Stimulated activated CD8-positive, alpha-beta memory T cell treated with anti-CD3 and anti-CD28 coated beads, Interleukin-4, amount 100 ng/mL, for 48 hours (primary cell): ENCODE results near the gene RHCE.
A peak's percentile ranks its signal among the peaks of the same experiment; 100 is the strongest.
"Not testable (repeated sequence)": the region's sequence is repeated elsewhere in the genome, so short reads cannot be mapped to it uniquely, and the experiment has no call there.

ENCODE experiments used
- DNase-seq: peaks from one replicate; pipeline ENCODE4 v3.0.0-alpha.2; 2020

Gene RHCE

DNA sequence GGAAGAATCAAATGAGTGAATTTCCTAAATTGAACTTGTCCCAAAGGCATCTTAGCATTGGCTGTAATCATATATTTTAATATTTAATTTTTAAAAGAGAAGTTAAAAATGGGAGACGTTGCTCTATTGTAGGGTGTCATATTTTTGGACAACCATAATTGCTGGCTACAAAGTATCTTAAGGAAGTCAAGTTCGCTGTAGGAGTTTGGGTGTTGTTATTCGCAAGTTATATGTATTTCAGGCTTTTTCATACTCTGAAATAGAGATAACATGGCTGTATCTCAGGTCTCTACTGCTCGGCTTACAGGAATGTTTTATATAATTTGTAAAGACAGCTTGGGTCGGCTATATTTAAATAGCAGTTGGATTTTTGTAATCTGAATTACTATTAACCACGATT lies 81.6 kb downstream of the RHCE start:
- no peak for DNase-seq

GRCh38 chr1:25338188-25338981 lies 82.2 kb downstream of the RHCE start, which contains the start of gene TMEM50A:
Gene TMEM50A (plus strand): TSS chr1:25338334. CDS start chr1:25340487, 2,153 bp downstream.
- DNase-seq: peak; percentile 93

DNA sequence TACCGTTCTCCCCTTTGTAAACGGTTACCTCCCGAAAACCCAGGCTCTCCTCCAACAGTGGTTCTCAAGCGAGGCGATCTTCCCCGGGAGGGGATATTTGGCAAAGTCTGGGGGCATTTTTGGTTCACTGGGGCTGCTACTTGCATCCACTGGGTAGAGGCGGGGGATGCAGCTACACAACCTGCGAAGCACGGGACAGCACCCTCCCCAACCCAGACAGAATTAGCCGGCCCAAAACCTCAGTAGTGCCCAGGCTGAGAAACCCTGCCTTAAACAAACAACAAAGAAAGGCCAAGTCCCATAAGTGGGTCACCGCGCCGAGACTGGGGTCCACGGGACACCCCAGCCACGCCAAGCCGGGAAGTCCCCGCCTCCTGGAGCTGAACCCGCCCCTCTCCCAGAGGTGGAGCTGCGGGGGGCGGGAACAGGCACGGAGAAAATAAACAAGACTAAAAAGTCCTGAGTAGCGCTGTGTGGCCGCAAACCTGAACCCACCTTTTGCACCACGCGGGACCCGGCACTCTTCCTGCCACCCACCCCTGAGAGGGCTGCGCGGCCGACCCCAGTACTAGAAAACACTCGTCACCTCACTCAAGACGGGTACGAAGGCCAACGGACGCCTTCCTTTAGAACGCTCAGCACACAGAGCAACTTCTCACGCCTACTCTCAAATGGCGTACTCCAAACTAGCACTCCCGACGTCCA lies 83.0 kb downstream of the RHCE start:
- peak; percentile 40 for DNase-seq

DNA sequence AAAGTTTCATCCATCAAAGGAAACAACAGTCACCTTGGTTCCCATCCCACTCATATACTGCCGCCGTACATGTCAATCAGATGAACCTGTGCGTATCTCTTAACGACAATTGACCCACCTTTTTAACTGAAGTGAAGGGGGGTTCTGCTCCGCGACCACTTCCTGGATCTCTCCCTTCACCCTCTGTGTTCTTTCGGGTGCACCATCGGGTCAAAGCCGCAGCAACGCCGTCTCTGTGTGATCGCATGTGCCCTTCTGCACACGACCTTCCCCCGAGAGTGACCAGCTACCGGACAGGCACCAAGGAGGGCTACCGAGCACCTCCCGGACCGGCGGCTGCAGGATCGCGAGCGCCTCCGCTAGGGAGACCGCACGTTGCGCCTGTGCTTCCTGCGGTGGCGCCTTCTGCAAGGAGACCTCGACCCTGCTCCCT lies 83.7 kb downstream of the RHCE start:
- peak; percentile 41 for DNase-seq

DNA sequence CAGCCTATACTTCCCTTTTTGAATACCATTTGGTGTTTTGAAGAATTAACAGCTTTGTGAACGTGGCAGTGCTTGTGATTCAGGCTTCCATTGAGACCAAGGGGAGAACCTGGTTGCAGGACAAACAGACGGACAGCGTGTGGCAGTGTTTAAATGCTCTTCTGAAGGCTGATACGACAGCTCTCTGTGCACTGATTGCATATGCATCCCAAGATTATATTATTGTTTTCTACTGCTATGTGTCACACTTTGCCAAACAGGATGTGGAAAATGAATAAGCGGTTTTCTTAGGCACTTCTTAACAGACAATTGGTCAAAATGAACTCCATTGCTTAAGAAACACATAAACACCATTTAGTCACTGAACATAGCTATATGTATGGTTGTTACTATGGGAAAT lies 90.7 kb downstream of the RHCE start:
- DNase-seq: not testable (repeated sequence)

DNA sequence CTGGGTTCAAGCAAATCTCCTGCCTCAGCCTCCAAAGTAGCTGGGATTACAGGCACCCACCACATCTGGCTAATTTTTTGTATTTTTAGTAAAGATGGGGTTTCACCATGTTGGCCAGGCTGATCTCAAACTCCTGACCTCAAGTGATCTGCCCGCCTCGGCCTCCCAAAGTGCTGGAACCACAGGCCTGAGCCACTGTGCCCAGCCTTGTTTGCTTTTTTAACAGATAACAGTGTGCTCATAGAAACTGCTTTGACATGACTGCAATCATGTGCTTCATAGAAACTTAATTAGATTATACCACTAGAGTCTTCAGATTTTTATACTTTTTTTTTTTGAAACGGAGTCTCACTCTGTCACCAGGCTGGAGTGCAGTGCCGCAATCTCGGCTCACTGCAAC lies 91.3 kb downstream of the RHCE start:
- DNase-seq: not testable (repeated sequence)

DNA sequence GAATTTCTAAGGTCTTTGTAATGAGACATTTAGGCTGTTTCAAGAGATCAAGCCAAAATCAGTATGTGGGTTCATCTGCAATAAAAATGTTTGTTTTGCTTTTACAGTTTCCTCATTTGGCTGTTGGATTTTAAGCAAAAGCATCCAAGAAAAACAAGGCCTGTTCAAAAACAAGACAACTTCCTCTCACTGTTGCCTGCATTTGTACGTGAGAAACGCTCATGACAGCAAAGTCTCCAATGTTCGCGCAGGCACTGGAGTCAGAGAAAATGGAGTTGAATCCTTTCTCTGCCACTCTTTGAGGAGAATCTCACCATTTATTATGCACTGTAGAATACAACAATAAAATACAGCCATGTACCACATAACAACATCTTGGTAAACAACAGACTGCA lies 91.8 kb downstream of the RHCE start:
- not testable (repeated sequence) for DNase-seq

DNA sequence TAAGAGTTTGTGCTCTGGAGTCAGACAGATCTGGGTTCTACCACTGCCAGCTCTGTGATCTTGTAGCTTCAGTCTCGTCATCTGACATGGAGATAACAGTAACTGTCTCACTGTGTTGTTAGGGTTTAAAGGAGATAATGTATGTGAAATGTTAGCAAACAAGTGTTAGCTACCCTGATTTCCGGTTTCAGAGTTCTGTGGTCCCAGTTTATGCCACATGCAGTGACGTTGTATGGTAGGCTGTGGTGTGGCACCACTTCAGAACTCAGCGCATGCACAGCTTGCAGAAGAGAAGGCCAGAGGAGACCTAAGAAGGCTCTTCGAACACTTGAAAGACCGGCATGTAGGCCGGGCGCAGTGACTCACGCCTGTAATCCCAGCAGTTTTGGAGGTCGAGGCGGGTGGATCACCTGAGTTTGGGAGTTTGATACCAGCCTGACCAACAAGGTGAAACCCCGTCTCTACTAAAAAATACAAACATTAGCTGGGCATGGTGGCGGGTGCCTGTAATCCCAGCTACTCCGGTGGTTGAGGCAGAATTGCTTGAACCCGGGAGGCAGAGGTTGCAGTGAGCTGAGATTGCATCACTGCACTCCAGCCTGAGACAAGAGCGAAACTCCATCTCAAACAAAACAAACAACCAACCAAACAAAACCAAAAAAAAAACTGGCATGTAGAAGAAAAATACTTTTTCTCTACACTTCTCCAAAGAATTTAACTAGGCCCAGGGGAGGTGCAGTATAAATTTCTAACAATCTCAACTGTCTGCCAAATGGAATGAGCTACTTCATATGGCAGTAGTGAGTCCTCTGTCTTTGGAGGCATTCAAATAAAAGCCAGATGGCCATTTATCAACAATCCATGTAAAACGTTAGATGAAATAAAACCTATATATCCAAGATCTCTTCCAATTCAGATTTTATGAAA lies 92.5 kb downstream of the RHCE start:
- DNase-seq: not testable (repeated sequence)

DNA sequence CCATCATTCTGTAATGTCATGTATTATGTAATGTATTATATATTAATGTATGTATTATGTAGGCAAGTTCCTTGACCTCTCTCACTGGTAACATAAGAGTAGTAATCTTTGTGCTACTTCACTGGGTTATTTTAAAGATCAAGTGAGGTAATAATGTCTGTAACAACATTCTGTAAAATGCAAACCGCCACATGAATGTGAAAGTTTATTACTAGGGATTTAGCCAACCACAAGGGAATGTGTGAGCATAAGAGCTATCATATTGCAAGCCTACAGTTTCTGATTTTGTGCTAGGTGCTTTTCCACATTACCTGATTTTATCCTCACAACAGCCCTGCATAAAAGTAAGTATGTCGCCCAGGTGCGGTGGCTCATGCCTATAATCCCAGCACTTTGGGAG lies 96.2 kb downstream of the RHCE start:
- not testable (repeated sequence) for DNase-seq

DNA sequence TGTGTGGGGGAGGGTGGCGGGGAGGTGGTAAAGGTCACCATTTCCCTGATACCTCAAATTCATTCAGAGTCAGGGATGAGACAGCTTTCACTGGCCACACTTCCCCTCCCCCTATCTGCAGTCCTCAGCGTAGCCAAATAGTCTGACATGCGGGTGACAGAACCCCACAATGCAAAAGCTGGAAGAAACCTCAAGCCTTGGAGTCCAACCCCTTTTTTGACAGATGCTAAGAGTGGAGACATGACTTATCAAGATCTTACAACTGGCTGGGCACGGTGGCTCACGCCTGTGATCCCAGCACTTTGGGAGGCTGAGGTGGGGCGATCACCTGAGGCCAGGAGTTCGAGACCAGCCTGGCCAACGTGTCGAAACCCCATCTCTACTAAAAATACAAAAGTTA lies 98.5 kb downstream of the RHCE start:
- DNase-seq: not testable (repeated sequence)

DNA sequence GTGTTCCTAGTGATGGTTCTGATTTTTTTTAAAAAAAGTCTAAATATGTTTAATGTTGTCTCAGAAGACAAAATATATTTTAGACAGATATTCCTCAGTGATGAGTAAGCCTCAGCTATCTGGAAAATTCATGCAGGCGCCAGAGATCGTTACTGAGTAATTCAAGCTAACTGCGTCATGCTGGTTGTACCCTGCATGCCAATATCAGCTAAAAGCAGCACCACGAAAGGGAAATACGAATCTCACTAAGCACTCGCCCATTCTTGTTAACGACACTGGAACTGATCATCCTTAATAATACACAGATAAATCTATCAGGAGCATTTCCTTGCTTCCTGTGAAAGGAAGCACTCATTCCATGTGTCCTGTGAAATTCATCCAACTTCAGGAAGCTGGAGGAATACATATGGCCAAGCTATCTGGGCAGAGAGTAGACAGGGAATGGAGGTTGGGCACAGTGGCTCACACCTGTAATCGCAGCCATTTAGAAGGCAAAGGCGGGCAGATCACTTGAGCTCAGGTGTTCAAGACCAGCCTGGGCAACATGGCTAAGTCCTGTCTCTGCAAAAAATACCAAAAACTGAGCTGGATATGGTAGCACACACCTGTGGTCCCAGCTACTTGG lies 100.2 kb downstream of the RHCE start:
- not testable (repeated sequence) for DNase-seq

DNA sequence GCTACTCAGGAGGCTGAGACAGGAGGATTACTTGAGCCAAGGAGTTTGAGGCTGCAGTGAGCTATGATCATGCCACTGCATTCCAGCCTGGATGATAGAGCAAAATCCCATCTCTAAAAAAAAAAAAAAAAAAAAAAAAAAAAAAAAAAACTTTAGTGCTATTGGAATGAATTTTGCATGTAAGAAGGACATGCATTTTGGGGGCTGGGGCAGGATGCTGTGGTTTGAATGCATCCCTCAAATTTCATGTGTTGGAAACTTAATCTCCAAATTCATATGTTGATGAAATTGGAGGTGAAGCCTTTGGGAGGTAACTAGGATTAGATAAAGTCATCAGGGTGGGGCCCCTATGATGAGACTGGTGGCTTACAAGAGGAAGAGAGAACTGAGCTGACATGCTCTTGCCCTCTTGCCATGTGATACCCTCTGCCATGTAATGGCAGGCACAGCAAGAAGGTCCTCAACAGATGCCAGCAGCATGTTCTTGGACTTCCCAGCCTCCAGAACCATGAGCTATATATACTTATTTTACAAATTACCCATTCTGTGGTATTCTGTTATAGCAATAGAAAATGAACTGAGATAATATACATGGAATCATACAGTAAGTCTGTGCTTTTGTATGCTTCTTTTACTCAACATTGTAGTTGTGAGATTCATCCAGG lies 107.7 kb downstream of the RHCE start:
- not testable (repeated sequence) for DNase-seq
